ENCODE measurements around the gene ZNF735. TPM values are rescaled to one million over a fixed set of nuclear protein-coding genes. Genes with fewer than 3 reads are reported as not detected.
"Not testable (repeated sequence)": the region's sequence is repeated elsewhere in the genome, so short reads cannot be mapped to it uniquely, and the experiment has no call there.

The ZNF735 gene
- total RNA-seq, 2 experiments from 2014 or later: not detected

- H3K4me1 Mint-ChIP-seq; H3K36me3 Mint-ChIP-seq (ENCODE audit: low read depth); H3K4me3 Mint-ChIP-seq; H3K27ac Mint-ChIP-seq; DNase-seq; POLR2A ChIA-PET; CTCF ChIA-PET; H3K27me3 Mint-ChIP-seq: not testable (repeated sequence)
- H3K9me3 Mint-ChIP-seq: peaks cover 49% of the 10 kb centered on the region
These were observed 12.8 kb downstream of the ZNF735 start for GRCh38 chr7:64219710-64220298.

DNA sequence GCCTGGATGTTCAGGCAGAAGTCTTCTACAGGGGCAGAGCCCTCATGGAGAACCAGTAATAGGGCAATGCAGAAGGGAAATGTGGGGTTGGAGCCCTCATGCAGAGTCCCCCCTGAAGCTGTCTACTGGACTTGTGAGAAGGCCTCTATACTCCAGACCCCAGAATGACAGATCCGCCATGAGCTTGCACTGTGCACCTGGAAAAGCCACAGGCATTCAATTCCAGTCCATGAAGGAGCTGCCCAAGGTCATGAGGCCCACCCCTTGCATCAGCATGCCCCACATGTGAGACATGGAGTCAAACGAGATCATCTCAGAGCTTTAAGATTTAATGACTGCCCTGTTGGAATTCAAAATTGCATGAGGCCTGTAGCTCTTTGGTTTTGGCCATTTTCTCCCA lies 16.4 kb downstream of the ZNF735 start:
- H3K36me3 Mint-ChIP-seq (ENCODE audit: low read depth): peaks cover 2% of the 10 kb centered on the region
- ChIA-PET POLR2A (no interaction called here), CTCF (no interaction called here)
- no peak overlapping the region for H3K27ac Mint-ChIP-seq
- H3K27me3 Mint-ChIP-seq: no peaks in the 10 kb centered on the region
- peaks cover 57% of the 10 kb centered on the region for H3K9me3 Mint-ChIP-seq
- no peak for DNase-seq
- no peak overlapping the region for H3K4me3 Mint-ChIP-seq
- H3K4me1 Mint-ChIP-seq: no peaks in the 10 kb centered on the region

- DNase-seq; H3K36me3 Mint-ChIP-seq (ENCODE audit: low read depth); H3K4me3 Mint-ChIP-seq; H3K4me1 Mint-ChIP-seq; H3K27me3 Mint-ChIP-seq; POLR2A ChIA-PET; CTCF ChIA-PET; H3K27ac Mint-ChIP-seq: not testable (repeated sequence)
- peaks cover 59% of the 10 kb centered on the region for H3K9me3 Mint-ChIP-seq
These were observed 21.2 kb downstream of the ZNF735 start, which contains the start of gene ZNF679 for GRCh38 chr7:64228174-64228573. Gene ZNF679 (plus strand): TSS chr7:64228474. CDS start chr7:64249118, 20,644 bp downstream.

GRCh38 chr7:64266341-64266919 lies 59.4 kb downstream of the ZNF735 start:
- DNase-seq: no peak
- H3K4me3 Mint-ChIP-seq: no peak overlapping the region
- no peak overlapping the region for H3K27ac Mint-ChIP-seq
- H3K4me1 Mint-ChIP-seq: no peaks in the 10 kb centered on the region
- ChIA-PET POLR2A (no interaction called here), CTCF (no interaction called here)
- peaks cover 3% of the 10 kb centered on the region for H3K36me3 Mint-ChIP-seq (ENCODE audit: low read depth)
- H3K9me3 Mint-ChIP-seq: peaks cover 34% of the 10 kb centered on the region
- no peaks in the 10 kb centered on the region for H3K27me3 Mint-ChIP-seq

Other genes with a start within 250 kb of the ZNF735 start
- gene ZNF722, start 208.4 kb upstream of the ZNF735 start, total RNA-seq: not detected
- gene ZNF727, start 161.8 kb upstream of the ZNF735 start, total RNA-seq: under 1 TPM; 0.46 to 0.57 TPM
- not detected for gene ZNF679, start 21.3 kb downstream of the ZNF735 start, total RNA-seq
- gene ZNF736, start 106.8 kb downstream of the ZNF735 start, total RNA-seq: 10 to 100 TPM; 26.6 to 27.8 TPM

All from activated CD4-positive, alpha-beta T cell treated with anti-CD3 and anti-CD28 coated beads, Interleukin-2, amount 10 ng/mL, durations not matched to agents 7 days and 5 days (primary cell).